Muscle of arm (tissue), 12 donors: ENCODE data around the gene SNX13. TPM values are rescaled to one million over a fixed set of nuclear protein-coding genes. Genes with fewer than 3 reads are reported as not detected.
"Not testable (repeated sequence)": the region's sequence is repeated elsewhere in the genome, so short reads cannot be mapped to it uniquely, and the experiment has no call there.

Experiments used
- DNase-seq: peaks from one replicate; pipeline ENCODE4 v3.0.0-alpha.2; 2013
- polyA plus RNA-seq, 12 donors: library from polyadenylated mRNA; unstranded; fragments of 120-200 nt; gene quantifications; one replicate each; pipeline ENCODE4 v1.2.1, GENCODE V29; 2013; ENCODE audit not compliant: insufficient read length in 12 of 12

The SNX13 gene
- polyA plus RNA-seq, 12 donors: 20.9 to 34.9 (median 25.7) TPM; not detected in 1

DNA sequence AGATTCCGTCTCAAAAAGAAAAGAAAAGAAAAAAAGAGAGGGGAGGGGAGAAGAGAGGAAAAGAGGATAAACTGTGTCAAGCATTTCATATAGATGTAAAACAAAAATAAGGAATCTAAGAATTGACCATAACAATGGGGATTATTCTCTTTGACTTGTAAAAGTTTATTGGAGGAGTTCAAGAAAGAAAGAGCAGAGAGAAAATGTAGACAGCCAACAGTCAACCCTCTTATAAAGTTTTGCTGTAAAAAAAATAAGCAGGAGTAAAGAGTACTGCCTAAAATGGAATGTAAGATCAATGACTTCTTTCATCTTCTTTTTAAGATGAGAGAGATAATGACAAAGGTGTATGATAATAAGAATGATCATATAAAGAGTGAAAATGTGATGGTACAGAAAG lies 87.9 kb downstream of the SNX13 start:
- DNase-seq: no peak

DNA sequence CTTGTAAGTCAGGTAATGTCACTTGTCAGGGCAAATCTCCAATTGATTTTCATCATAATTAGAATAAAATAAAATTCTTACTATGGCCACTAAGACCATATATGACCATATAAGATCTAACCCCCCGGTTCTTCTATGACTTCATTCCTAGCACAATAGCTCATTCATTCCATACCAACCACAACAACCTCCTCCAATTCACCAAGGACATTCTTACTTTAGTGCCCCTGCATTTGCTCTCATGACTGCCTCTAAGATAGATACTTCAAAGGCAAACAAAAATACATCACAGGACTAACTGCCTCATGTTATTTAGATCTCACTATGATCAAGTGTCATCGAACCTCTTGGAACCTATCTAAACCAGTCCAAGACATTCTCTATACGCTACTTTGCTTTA lies 90.8 kb downstream of the SNX13 start:
- DNase-seq: no peak

DNA sequence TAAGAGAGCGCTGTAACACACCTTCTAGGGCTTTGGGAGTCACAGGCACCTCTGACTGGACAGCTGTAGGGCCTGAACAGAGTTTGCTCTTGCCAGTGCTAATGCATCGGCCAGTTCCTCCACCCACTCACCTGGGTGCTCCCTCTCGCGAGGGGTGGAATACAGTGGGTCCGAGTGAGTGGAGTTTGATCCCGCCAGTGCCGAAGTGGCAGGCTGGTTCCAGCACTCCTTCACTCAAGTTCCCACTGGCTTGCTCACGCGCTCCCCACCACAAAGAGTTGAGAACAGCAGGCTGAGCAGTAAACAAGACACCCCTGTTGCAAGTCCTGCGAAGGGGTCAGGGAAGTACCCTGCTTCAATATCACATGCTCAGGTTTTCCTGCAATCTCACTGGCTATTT lies 91.8 kb downstream of the SNX13 start:
- DNase-seq: no peak

DNA sequence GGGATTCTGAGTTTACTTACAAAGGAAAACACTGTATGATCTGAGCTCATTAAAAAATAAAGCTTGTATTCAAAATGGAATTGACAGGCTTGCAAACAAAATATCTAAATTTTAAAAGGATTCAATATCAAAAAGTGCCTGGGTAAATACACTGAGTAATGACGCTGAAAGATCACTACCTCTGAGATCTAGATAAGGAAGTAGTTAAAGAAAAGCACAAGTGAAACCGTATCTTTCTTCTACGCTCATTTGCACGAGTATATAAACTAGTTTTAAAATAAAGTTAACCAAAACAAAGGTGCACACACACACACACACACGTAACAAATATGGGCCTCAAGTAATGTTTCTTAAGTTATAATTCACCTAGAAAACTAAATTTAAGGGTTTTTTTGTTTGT lies 93.4 kb downstream of the SNX13 start:
- no peak for DNase-seq

DNA sequence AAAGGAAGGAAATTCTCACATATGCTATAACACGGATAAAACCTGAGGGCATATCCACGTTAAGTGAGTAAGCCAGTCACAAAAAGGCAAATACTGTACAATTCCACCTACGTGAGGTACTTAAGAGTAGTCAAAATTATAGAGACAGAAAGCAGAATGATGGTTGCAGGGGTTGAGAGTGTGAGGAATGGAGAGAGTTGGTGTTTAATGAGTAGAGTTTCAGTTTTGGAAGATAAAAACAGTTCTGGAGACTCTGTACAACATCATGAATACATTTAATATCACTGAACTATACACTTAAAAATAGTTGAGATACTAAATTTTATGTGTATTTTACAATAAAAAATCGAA lies 95.1 kb downstream of the SNX13 start:
- DNase-seq: no peak

DNA sequence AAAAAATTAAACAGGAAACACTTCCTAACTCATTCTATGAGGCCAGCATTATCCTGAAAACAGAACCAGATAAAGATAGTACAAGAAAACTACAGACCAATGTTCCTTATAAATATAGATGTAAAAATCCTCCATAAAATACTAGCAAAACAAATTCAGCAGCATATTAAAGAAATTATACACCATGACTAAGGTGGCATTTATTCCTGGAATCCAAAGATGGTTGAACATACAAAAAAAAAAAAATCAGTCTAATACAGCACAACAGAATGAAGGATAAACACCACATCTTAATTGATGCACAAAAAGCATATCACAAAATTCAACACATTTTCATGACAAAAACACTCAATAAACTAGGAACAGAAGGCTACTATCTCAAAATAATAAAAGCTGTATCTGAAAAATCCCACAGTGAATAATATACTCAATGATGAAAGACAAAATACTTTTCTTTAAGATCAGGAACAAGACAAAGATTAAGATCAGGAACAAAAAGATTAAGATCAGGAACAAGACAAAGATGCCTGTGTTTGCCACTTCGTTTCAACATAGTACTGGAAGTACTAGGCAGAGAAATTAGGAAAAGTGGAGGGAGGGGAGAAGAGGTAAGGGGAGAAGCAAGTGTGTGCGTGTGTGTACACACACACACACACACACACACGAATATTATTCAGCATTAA lies 95.6 kb downstream of the SNX13 start:
- no peak for DNase-seq

DNA sequence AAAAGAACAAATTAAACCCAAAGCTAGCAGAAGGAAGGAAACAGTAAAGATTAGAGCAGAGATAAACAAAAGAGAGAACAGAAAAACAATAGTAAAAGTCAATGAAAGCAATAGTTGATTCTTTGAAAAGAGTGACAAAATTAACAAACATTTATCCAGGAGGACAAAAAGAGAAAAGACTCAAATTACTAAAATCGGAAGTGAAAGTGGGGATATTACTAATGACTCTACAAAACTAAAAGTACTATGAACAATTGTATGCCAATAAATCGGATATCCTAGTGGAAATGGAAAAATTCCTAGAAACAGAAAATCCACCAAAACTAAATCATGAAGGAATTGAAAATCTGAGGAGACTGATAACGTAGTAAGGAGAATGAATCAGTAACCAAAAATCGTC lies 96.3 kb downstream of the SNX13 start:
- no peak for DNase-seq

DNA sequence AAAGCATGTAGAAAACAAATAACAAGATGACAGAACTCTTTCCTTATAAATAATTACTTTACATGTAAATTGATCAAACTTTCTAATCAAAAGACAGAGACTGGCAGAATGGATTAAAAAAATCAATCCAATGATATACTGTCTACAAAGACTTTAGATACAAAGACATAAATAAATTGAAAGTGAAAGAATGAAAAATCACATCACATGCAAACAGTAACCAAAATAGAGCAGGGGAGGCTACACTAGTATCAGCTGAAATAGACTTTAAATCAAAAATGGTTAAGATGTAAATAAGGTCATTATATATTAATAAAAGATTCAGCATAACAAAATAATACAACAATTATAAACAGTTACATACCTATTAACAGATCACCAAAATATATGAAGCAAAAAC lies 97.3 kb downstream of the SNX13 start:
- no peak for DNase-seq

DNA sequence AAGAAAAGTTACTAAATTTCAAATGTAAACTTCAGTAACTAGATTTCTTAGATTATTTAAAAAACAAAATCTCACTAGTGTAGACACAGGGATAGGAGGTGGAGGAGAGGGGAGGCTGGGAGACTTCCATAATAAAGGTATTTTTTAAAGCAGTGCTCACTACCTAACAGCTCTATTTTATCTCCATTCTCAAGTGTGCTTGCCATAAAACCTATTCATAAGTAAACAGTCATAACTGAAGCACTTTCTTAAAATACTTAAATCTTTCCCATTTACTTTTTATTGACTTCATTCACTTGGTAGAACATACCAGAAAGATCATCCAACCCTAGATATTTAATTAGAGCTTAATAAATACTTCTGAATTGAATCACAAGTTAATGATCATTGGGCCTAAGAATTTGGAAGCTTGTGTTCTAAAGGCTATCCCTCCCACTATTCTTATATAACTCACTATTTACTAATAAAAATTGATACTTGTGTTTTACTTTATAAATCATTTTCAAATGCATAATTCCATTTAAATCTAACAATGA lies 107.4 kb downstream of the SNX13 start:
- no peak for DNase-seq

DNA sequence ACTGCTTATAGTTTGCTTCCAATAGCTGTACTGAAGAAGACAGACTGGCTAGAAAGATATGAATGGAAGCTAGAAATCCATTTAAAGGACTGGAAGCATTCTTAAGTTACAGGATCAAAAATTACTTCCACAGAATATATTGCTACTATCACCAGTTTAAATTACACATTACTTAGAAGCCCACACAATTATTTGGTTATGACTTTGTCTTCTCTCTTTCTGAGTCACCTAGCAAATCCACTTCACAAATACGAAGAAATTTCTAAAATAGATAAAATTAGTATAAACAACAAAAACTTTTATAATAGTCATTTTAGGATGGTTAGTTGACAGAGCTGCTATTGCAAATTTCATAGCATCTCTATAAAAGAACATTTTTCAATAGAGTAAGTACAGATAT lies 108.1 kb downstream of the SNX13 start:
- DNase-seq: no peak

DNA sequence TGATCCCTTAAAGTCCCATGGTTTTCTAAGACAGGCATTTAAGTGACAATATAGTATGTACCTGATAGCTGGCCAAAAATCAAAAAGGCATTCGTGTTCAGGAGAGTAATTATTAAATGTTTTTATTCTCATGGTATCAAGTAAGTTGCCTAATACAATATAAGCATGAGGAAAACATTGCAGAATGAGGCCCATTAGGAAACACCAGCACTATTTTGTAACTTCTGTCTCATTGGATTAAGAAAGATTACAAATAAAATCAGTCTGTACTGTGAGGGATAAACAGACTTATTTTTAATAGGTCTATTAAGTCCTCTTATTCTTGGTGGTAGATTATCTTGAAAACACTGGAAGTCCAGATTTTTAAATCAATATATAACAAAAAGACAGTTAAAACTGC lies 110.1 kb downstream of the SNX13 start:
- no peak for DNase-seq

DNA sequence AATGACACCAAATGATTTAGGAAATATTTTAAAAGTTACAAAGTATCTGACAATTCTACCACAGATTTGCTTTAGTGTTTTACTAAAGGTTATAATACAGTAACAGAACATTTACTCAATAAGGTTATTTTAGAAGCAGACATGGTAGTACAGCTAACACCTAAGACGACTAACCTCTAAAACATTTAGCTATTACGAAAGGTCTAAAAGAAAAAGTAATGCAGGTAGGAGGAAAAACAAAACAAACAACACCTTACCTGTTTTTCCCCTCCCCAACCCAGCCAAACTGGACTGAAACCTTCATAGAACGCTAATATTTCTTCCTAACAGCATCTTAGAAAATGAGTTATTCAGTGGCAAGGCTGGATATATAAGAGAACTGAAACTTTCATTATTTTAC lies 111.3 kb downstream of the SNX13 start:
- DNase-seq: no peak

DNA sequence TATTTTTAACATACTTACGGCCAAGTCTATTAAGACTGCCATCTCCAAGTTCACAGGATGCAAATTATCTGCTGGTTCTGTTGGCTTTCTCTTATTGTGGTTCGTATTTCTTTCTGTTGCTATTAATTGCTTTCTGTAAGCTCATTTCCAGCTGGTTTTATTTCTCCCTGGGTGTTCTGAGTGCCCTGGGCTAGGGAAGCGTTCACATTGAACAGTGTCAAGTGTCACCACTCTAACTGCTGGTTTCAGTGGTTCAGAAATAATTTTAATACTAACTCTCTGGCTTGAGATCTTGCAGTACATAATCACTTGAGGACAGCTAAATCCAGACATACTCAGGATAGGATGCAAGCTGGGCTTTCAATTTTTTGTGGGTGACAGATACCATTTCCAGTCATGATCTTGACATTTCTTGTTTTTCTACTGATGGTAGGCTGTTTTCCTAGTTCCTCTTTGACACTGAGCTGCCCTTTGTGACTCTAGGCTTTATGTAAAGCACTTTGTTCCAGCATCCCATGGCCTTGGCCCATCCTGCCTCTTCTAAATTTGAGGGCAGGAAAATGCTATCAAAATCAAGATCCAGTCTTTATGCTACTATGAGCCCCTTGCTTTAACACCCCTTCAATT lies 117.6 kb downstream of the SNX13 start:
- no peak for DNase-seq

DNA sequence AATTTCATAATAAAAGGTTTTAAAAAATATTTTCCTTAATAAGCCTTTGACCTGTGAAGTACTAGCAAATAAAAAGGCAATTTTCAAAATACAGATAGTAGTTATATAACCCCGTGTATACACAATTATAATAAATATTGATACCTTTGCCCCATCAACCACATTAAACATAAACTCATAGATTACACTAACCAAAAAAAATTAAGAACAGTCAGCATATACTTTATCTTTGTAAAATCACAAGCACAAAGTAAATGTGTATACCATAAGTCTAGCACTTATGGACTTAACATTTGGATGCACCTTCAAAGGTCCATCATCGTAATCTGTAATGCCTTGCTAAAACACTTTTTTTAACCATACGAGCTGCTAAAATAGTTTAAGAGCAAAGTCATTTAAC lies 123.4 kb downstream of the SNX13 start:
- no peak for DNase-seq

DNA sequence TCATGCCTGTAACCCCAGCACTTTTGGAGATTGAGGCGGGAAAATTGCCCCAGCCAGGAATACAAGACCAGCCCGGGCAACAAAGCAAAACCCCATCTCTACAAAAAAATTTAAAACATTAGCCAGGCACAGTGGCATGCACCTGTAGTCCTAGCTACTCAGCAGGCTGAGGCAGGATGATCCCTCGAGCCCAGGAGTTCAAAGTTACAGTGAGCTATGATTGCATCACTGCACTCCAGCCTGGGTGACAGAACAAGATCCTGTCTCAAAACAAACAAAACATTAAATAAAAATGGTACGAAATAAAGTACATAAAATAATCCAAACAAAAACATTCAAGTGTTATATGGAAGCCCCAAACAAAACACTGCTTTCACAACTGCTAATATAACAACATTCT lies 125.0 kb downstream of the SNX13 start:
- no peak for DNase-seq

DNA sequence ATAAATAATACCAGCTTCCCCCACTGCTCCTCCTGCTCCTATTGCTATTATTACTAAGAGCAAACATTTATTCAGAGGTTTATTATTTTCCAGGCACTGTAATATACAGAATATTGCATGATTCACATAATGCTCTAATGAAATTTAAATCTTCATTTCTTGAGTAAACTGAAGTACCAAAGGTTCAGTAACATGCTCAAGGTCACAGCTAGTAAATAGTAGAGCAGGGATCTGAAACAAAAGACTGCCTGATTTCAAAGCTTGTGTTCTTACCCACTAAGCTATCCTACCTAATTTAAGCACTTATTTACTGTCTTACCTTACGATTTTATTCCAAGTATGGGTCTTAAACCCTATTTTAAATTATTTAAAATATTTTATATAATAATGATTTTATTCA lies 126.2 kb downstream of the SNX13 start:
- DNase-seq: no peak

DNA sequence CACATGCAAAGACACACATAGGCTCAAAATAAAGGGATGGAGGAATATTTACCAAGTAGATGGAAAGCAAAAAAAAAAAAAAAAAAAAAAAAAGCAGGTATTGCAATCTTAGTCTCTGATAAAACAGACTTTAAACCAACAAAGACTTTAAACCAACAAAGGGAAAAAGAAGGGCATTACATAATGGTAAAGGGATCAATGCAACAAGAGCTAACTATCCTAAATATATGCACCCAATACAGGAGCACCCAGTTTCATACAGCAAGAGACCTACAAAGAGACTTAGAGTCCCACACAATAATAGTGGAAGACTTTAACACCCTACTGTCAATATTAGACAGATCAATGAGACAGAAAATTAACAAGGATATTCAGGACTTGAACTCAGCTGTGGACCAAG lies 131.1 kb downstream of the SNX13 start:
- not testable (repeated sequence) for DNase-seq

DNA sequence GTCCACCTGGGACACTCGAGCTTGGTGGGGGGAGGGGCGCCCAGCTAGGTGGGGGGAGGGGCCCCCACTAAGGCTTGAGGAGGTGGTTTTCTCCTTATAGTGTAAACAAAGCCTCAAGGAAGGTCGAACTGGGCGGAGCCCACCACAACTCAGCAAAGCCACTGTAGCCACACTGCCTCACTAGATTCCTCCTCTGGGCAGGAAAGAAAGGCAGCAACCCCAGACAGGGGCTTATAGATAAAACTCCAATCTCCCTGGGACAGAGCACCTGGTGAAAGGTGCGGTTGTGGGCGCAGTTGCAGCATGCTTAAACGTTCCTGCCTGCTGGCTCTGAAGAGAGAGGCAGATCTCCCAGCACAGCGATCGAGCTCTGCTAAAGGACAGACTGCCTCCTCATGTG lies 133.1 kb downstream of the SNX13 start:
- no peak for DNase-seq

DNA sequence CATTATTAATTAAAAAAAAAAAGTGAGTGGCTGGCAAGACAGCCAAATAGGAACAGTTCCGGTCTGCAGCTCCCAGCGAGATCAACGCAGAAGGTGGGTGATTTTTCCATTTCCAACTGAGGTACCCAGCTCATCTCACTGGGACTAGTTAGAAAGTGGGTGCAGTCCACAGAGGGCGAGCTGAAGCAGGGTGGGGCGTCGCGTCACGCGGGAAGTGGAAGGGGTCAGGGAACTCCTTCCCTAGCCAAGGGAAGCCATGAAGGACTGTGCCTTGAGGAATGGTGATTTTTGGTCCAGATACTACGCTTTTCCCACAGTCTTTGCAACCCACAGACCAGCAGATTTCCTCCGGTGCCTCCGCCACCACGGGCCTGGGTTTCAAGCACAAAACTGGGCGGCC lies 133.7 kb downstream of the SNX13 start:
- DNase-seq: no peak

DNA sequence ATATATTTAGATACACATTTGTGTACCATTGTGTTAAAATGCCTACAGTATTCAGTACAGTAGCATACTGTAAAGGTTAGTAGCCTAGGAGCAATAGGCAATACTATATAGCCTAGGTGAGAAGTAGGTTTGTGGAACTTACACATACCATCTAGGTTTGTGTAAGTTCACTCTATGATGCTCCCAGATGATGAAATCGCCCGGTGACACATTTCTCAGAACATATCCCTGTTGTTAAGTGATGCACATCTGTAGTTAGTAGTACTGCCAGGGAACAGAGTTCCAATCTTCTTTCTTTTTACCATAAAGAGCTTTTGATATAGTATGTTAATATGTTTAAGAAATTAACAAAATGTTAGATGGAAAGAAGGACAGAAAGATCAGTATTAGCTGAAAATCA lies 138.2 kb downstream of the SNX13 start:
- DNase-seq: no peak

DNA sequence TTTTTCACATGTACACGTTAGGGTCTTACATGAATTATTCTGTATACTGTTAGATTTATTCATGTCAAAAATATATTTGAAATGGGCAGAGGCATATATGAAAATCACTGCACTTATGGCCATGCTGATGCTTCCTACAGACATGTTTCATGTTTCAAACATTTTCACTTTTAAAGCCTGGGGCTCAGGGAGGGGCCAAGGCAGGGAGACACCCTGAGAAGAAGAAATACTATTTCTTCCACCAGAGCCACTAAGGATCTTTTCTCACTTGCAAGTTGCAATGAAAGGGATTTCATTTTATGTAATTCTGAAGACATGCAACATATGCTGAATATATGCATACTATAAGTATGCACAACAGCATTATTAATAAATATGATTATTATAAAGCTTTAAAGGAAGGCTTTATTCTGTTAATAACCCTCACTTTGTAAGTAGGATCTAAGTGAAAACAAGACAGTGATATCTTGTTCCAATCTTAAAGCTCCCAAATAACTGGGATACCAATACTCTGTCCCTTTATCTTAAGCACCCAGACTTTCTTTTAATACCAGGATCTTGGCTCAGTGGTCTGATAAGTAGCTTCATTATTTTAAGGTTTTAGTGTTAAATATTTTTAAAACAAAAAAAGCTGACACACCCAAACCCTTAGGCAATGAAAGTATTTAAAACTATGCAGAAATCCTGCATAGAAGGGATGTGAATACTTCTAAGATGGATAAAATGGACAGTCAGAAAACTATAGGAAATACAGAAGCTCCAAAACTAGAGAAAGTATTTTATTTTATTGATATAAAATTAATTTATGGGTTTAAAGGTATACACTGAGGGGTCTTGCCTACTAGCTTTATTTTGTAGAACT lies 148.0 kb downstream of the SNX13 start:
- no peak for DNase-seq

DNA sequence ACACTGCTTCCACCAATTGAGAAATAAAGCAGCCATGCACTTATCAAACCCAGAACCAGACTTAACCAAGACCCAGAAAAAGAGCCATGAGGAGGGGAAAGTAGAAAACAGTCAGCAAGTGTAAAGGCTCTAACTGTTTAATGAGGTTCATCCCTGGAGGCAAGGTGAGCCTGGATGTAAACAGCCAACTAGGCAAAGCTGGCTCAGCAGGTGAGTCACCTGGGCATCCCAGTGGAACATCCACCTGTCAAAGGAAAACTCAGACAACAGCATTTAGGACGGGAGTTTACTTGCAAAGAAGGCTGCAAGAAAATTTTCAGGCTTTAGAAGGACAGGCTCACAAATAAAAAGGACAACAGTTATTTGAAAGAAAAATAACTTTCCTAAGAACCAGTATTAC lies 153.0 kb downstream of the SNX13 start:
- DNase-seq: no peak

DNA sequence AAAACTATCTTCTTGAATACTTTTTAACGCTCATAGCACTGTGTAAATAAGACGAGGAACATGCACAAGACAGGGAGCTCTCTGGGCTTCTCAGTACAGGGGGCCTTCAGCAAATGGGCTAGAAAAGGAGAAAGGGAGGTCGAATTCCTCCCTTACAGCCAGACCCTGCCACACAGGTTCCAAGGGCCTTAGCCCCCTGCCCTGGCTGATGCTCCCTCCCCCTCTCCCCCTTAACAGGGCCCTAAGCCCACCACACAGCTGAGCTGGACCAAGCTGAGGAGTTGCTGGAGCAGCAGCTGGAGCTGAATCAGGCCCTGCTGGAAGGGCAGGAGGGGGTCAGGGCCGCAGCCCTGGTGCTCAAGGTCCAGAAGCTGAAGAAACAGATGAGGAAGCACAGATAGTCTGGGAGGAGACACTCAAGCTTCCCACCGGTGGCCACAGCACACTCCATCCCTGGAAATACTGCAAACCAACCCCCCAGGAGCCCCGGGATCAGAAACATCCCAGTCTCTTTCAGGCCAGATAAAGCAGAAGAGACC lies 153.9 kb downstream of the SNX13 start:
- DNase-seq: no peak
